ENCODE data around the gene TTC21B.
"Not testable (repeated sequence)": the region's sequence is repeated elsewhere in the genome, so short reads cannot be mapped to it uniquely, and the experiment has no call there.

TTC21B gene

DNA sequence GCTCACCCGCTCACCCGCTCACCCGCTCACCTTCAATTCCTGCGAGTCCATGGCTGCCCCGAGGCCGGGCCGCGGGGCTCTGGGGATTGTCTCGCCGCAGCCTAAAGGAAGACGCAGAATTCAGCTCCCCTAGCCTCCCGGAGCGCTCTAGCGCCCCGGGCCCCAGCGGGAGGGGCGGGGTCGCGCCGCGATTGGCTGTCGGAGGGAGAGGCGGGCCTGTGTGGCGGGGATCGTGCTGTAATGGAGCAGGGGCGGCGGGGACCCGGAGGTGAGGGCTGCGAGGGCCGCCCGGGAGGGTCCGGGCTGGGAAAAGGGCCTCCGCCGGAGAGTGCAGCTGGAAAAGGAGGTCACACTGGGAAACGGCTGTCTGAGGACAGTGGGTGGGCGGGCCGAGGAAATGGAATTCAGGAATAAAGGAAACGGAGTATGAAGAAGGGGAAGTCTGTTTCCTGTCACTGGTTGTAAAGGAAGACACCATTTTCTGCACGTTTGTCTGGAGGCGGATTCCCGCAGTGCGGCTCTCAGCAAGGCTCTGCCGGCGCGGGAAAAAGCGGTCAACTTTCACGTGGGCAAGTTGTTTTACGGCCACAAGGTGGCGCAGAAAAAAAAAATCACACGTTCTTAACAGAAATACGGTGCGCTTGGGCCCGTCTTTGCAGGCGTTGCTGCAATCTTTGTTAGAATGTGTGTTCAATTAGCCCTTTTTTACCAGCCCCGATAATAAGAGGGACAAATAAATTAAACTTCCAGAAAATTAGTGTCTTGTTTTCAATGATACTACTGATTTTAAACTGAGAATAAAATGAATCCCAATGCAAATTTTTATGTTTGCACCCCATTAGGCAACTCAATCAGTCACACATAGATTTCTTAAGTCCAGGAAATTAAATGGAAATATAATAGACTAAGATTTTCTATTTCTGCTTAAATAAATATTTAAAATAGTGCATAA is at the start of gene TTC21B:
Gene TTC21B, minus strand, starts transcription at position 122 of the 952 bp plus-strand sequence. Its CDS starts 71 bp downstream, at position 51.
- peak; percentile 73 for DNase-seq (ENCODE audit: low spot score)

GRCh38 chr2:166000401-166000800 is 46.8 kb upstream of the TTC21B start:
- no peak for DNase-seq (ENCODE audit: low spot score)

DNA sequence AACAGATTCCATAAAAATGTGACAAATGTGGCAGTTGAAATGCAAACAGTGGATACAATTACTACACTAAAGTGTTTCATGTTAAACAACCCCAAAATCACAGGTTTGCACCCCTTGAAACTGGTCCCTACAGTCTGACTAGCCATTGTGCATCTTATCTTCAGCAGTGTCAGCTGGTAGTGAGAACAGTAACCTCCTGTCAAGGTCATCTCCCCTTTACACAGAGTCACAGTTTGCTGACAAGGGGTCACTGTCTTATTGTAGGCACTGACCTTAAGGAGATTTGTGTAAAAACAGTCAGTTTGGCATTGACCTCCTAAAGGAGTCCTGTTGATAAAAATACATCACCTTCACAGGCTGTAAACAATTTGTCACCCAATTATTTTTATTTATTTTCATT is 37.3 kb upstream of the TTC21B start:
- no peak for DNase-seq (ENCODE audit: low spot score)

DNA sequence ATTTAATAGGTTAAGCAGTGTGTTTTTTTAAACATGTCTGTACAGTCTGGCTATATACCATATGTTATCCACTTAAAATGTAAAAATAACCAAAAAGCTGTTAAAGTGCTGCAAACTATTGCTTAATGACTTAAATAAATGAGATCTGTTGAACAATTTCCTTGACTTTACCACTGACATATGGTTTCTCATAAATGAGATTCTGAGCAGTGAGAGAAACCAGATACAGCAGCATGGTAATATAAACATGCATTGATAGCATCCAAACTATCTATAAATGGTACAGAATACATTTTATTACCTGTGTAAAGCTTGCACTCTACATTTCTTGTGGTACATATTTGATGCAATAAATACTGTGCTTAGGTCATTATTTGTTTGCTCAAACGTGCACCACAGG is 36.3 kb upstream of the TTC21B start:
- DNase-seq (ENCODE audit: low spot score): no peak

GRCh38 chr2:165985120-165985519 is 31.5 kb upstream of the TTC21B start:
- DNase-seq (ENCODE audit: low spot score): no peak

DNA sequence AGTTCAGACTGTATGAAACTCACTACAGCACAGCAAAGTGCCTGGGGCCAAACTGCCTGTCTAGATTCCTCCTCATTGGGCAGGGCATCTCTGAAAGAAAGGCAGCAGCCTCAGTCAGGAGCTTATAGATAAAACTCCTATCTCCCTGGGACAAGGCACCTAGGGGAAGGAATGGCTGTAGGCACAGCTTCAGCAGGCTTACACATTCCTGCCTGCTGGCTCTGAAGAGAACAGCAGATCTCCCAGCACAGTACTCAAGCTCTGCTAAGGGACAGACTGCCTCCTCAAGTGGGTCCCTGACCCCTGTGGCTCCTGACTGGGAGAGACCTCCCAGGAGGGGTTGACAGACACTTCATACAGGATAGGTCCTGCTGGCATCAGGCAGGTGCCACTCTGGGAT is 18.6 kb upstream of the TTC21B start:
- not testable (repeated sequence) for DNase-seq (ENCODE audit: low spot score)

GRCh38 chr2:165970663-165971062 is 17.1 kb upstream of the TTC21B start:
- no peak for DNase-seq (ENCODE audit: low spot score)

DNA sequence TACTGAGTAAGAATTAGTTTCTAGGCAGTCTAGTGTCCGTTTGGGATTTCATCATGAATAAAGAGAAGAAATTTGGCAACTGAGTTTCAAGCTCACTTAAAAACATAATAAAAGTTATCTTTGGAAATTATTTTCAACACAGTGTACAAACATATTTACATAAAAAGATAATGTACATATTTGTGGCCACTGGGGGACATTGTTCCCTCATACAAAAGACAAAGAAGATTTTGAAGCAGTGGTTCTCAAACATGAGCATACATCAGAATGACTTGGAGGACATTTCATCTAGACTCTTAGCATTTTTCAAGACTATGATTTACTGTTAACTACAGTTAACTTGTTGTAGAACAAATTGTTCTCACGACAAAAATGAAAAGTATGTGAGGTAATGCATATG is 15.7 kb upstream of the TTC21B start:
- DNase-seq (ENCODE audit: low spot score): no peak

- no peak for DNase-seq (ENCODE audit: low spot score)
These were observed 14.2 kb upstream of the TTC21B start for GRCh38 chr2:165967746-165968145.

- DNase-seq (ENCODE audit: low spot score): no peak
These were observed 8.2 kb upstream of the TTC21B start for GRCh38 chr2:165961818-165962217.

GRCh38 chr2:165959371-165959770 is 5.8 kb upstream of the TTC21B start:
- no peak for DNase-seq (ENCODE audit: low spot score)

- no peak for DNase-seq (ENCODE audit: low spot score)
These were observed 4.9 kb upstream of the TTC21B start for GRCh38 chr2:165958313-165958960.

- DNase-seq (ENCODE audit: low spot score): no peak
These were observed 3.6 kb upstream of the TTC21B start for GRCh38 chr2:165957030-165957675.

- no peak for DNase-seq (ENCODE audit: low spot score)
These were observed 296 bp downstream of the TTC21B start for GRCh38 chr2:165953306-165953654.

- DNase-seq (ENCODE audit: low spot score): peak; percentile 59
These were observed 800 bp downstream of the TTC21B start for GRCh38 chr2:165952741-165953211.

DNA sequence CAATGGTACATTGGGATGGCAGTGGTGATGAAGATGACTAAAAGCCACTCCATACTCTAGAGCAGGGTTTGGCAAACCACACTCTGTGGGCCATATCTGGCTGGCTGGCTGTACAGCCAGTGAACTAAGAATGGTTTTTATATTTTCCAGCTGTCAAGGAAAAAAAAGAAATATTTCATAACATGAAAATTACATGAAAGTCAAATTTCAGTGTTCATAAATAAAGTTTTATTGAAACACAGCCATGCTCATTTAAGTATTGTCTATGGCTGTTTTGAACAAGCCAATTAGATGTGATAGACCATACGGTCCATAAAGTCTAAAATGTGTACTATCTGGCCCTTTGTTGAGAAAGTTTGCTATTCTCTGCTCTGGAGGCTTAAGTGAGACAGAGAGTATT is 1.5 kb downstream of the TTC21B start:
- peak; percentile 27 for DNase-seq (ENCODE audit: low spot score)

DNA sequence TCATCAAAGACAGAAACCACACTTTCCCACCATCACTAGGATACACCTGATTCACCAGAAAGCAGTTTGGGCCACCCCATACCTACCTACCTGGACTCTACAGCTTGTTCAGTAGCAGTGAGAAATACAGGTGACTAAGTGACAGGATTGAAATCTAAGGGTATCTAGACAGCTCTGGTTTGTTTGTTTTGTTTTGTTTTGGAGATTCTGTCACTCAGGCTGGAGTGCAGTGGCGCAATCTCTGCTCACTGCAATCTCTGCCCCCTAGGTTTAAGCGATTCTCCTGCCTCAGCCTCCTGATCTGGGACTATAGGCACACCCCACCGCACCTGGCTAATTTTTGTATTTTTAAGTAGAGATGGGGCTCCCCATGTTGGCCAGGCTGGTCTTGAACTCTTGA is 3.1 kb downstream of the TTC21B start:
- DNase-seq (ENCODE audit: low spot score): no peak

DNA sequence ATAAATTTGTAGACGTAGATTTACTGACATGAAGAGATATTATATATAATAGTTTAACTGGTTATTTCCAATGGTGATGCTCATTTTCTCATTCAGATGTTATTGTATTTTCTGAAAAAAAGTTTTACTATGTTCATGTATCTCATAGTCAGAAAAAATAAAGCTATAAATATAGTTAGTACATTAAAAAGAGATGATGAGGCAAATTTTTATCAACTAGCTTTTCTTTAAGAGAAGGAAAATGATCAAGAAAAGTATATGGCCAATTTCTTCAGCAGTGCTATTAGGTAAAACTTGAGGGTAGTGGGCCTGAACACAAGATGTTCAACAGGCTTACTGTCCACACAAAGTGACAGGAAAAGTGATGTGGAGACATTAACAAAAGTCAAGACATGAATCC is 11.7 kb downstream of the TTC21B start:
- DNase-seq (ENCODE audit: low spot score): no peak

- DNase-seq (ENCODE audit: low spot score): no peak
These were observed 15.3 kb downstream of the TTC21B start for GRCh38 chr2:165938237-165938636.

- no peak for DNase-seq (ENCODE audit: low spot score)
These were observed 20.2 kb downstream of the TTC21B start for GRCh38 chr2:165933211-165933910.

GRCh38 chr2:165927774-165928173 is 25.8 kb downstream of the TTC21B start:
- DNase-seq (ENCODE audit: low spot score): no peak

- no peak for DNase-seq (ENCODE audit: low spot score)
These were observed 26.2 kb downstream of the TTC21B start for GRCh38 chr2:165927353-165927752.

Data from hematopoietic multipotent progenitor cell treated with erythropoietin and hydrocortisone succinate and interleukin-3 and kit ligand, for 17 days (in vitro differentiated cells).